ENCODE results near the gene GLIPR2. TPM values are rescaled to one million over a fixed set of nuclear protein-coding genes. Genes with fewer than 3 reads are reported as not detected.

GLIPR2 gene
- total RNA-seq, 1 experiment from 2014 or later, result 0.96 TPM

DNA sequence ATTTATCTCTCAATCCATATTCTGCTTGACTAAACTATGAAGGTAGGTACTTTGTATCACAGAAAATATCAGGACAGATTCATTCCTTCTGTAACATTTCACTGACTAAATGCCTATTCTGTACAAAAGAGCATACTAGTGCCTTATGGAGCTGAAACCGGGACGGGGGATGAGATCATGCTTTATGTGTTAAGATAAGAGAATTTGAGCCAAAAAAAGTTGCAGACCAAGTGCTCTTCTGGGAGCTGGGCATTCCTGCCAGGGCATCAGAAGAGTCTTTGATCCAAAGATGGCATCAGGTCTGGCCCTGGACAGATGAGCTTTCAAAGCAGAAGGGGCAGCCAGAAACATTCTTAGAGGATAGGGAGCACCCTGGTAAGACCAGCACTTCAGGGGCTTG lies 27.5 kb upstream of the GLIPR2 start:
- no peaks in the 10 kb centered on the region for H3K4me1 Mint-ChIP-seq (ENCODE audit: insufficient read depth, unreplicated experiment)
- no TSS peak for BruUV-seq (replicated peaks)
- CTCF ChIA-PET, result interaction anchor here (0.8 to 2.3 kb wide), 4 partner anchors 53 to 150 kb away, joined by 3 to 10 read pairs (median 6); no protein-coding TSS in a partner anchor
- intact Hi-C loops (cut with micrococcal nuclease), result no loop called here
- H3K4me3 Mint-ChIP-seq (ENCODE audit: unreplicated experiment), result no peak overlapping the region
- POLR2A ChIA-PET, result interaction anchor here (1.4 kb wide), 1 partner anchor 24 kb away, joined by 5 read pairs; no protein-coding TSS in a partner anchor
- TF ChIP-seq CTCF (IDR thresholded peaks at IDR 0.05; ENCODE audit: unreplicated experiment), result no peak
- no peaks in the 10 kb centered on the region for H3K36me3 Mint-ChIP-seq (ENCODE audit: insufficient read depth, unreplicated experiment)
- no peak for DNase-seq (ENCODE audit: unreplicated experiment)
- no peaks in the 10 kb centered on the region for H3K9me3 Mint-ChIP-seq (ENCODE audit: unreplicated experiment)
- no peaks in the 10 kb centered on the region for H3K27me3 Mint-ChIP-seq (ENCODE audit: insufficient read depth, unreplicated experiment)
- H3K27ac Mint-ChIP-seq (ENCODE audit: low read depth, unreplicated experiment), result no peak overlapping the region

- Mint-ChIP-seq H3K27ac (ENCODE audit: low read depth, unreplicated experiment) (no peak overlapping the region), H3K4me1 (ENCODE audit: insufficient read depth, unreplicated experiment) (no peaks in the 10 kb centered on the region), H3K36me3 (ENCODE audit: insufficient read depth, unreplicated experiment) (no peaks in the 10 kb centered on the region), H3K27me3 (ENCODE audit: insufficient read depth, unreplicated experiment) (no peaks in the 10 kb centered on the region), H3K4me3 (ENCODE audit: unreplicated experiment) (no peak overlapping the region), H3K9me3 (ENCODE audit: unreplicated experiment) (no peaks in the 10 kb centered on the region)
- TF ChIP-seq CTCF (IDR thresholded peaks at IDR 0.05; ENCODE audit: unreplicated experiment), result no peak
- no TSS peak for BruUV-seq (replicated peaks)
- ChIA-PET POLR2A (interaction anchor here (0.6 to 0.8 kb wide), 2 partner anchors 205 to 1590 kb away, joined by 3 read pairs; no protein-coding TSS in a partner anchor), CTCF (interaction anchor here (0.6 to 7.0 kb wide), 6 partner anchors 9 to 358 kb away, joined by 3 to 42 read pairs (median 4); no protein-coding TSS in a partner anchor)
- intact Hi-C loops (cut with micrococcal nuclease), result no loop called here
- no peak for DNase-seq (ENCODE audit: unreplicated experiment)
Measured at GRCh38 chr9:36110434-36110833, 26.1 kb upstream of the GLIPR2 start.

DNA sequence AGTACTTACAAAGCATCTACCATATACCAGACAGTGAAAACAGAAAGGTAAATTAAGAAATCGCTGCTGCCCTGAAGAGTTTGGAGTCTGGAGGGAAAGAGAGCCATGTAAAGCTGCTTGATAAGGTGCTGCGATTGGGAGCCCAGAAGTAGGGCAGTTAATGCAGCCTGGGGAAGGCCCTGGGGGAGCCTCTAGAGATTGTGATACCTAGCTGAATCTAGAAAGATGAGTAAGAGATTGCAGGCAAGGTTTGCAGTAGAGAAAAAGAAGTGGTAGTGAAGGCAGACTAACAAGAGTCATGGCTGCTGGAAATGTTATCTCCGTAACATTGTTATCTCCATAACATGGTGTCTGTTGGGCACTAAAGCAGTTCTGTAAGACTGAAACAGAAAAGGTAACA lies 24.0 kb upstream of the GLIPR2 start:
- DNase-seq (ENCODE audit: unreplicated experiment), result no peak
- Mint-ChIP-seq H3K36me3 (ENCODE audit: insufficient read depth, unreplicated experiment) (no peaks in the 10 kb centered on the region), H3K27ac (ENCODE audit: low read depth, unreplicated experiment) (no peak overlapping the region), H3K4me3 (ENCODE audit: unreplicated experiment) (no peak overlapping the region), H3K4me1 (ENCODE audit: insufficient read depth, unreplicated experiment) (no peaks in the 10 kb centered on the region), H3K27me3 (ENCODE audit: insufficient read depth, unreplicated experiment) (no peaks in the 10 kb centered on the region), H3K9me3 (ENCODE audit: unreplicated experiment) (no peaks in the 10 kb centered on the region)
- TF ChIP-seq CTCF (IDR thresholded peaks at IDR 0.05; ENCODE audit: unreplicated experiment), result no peak
- ChIA-PET POLR2A (no interaction called here), CTCF (interaction anchor here (0.6 to 7.0 kb wide), 2 partner anchors 11 to 105 kb away, joined by 3 to 42 read pairs; no protein-coding TSS in a partner anchor)
- no TSS peak for BruUV-seq (replicated peaks)
- intact Hi-C loops (cut with micrococcal nuclease), result no loop called here

- DNase-seq (ENCODE audit: unreplicated experiment), result no peak
- TF ChIP-seq CTCF (IDR thresholded peaks at IDR 0.05; ENCODE audit: unreplicated experiment), result no peak
- Mint-ChIP-seq H3K27me3 (ENCODE audit: insufficient read depth, unreplicated experiment) (no peaks in the 10 kb centered on the region), H3K27ac (ENCODE audit: low read depth, unreplicated experiment) (no peak overlapping the region), H3K36me3 (ENCODE audit: insufficient read depth, unreplicated experiment) (no peaks in the 10 kb centered on the region), H3K9me3 (ENCODE audit: unreplicated experiment) (no peaks in the 10 kb centered on the region), H3K4me3 (ENCODE audit: unreplicated experiment) (no peak overlapping the region), H3K4me1 (ENCODE audit: insufficient read depth, unreplicated experiment) (no peaks in the 10 kb centered on the region)
- POLR2A ChIA-PET, result interaction anchor here (1.2 kb wide), 1 partner anchor 39 kb away, joined by 3 read pairs; no protein-coding TSS in a partner anchor
- intact Hi-C loops (cut with micrococcal nuclease), result no loop called here
- no TSS peak for BruUV-seq (replicated peaks)
- CTCF ChIA-PET, result interaction anchor here (0.5 to 7.0 kb wide), 4 partner anchors 13 to 356 kb away, joined by 3 to 42 read pairs (median 3); no protein-coding TSS in a partner anchor
Measured at GRCh38 chr9:36113999-36114398, 22.5 kb upstream of the GLIPR2 start.

Data from MCF 10A (cell line).